ENCODE data around the gene VSTM5. TPM values are rescaled to one million over a fixed set of nuclear protein-coding genes. Genes with fewer than 3 reads are reported as not detected.

The VSTM5 gene
- total RNA-seq, 1 experiment from 2014 or later: not detected

GRCh38 chr11:93783362-93783761 lies 67.1 kb downstream of the VSTM5 start:
- Histone ChIP-seq H2BK5ac (ENCODE audit: insufficient read length, low read length) (no peak overlapping the region), H3K27ac (ENCODE audit: insufficient read length, low read depth, low read length) (no peak overlapping the region), H3K4me2 (ENCODE audit: insufficient read depth, insufficient read length, low read length) (peak overlapping the region; percentile 94), H2AK5ac (ENCODE audit: insufficient read length, low read length) (no peak overlapping the region), H3K56ac (ENCODE audit: insufficient read length, low read depth, low read length) (no peak overlapping the region), H3K4me1 (ENCODE audit: insufficient read depth, low read length) (no peaks in the 10 kb centered on the region), H3K9ac (ENCODE audit: extremely low read depth, insufficient read length, low read length) (peak overlapping the region; percentile 78), H4K5ac (ENCODE audit: insufficient read length, low read depth, low read length) (no peak overlapping the region), H3K79me2 (ENCODE audit: insufficient read depth, low read length) (peaks cover 21% of the 10 kb centered on the region; the same call in 1 of the 2 replicates), H3K18ac (ENCODE audit: insufficient read length, low read depth, low read length) (no peak overlapping the region), H2BK12ac (ENCODE audit: insufficient read length, low read depth, low read length) (no peak overlapping the region), H3K23ac (ENCODE audit: insufficient read length, low read depth, low read length) (no peak overlapping the region), H3K14ac (ENCODE audit: insufficient read depth, low read length) (no peak overlapping the region), H2BK20ac (ENCODE audit: low read depth, low read length, poor library complexity, severe bottlenecking) (no peak overlapping the region), H3K9me3 (ENCODE audit: control insufficient read depth, low read depth, low read length) (no peaks in the 10 kb centered on the region), H2BK120ac (ENCODE audit: low read depth, low read length, poor library complexity, severe bottlenecking) (no peak overlapping the region), H3K4ac (ENCODE audit: low read depth, low read length) (no peak overlapping the region), H3K27me3 (ENCODE audit: insufficient read depth, low read length) (no peaks in the 10 kb centered on the region), H2AFZ (ENCODE audit: low read length) (no peak overlapping the region), H3K79me1 (ENCODE audit: insufficient read depth, low read depth, low read length, poor library complexity, severe bottlenecking) (no peaks in the 10 kb centered on the region), H3T11ph (ENCODE audit: low read length) (no peak overlapping the region), H4K20me1 (ENCODE audit: control insufficient read depth, insufficient read depth, insufficient read length) (no peaks in the 10 kb centered on the region), H4K8ac (replicated peaks; ENCODE audit: insufficient read length, low read depth, low read length) (no peak overlapping the region), H3K23me2 (ENCODE audit: insufficient read length, low read depth, low read length, poor library complexity, severe bottlenecking) (peaks cover 14% of the 10 kb centered on the region), H4K91ac (ENCODE audit: insufficient read length, low read depth, low read length) (no peak overlapping the region), H2BK15ac (ENCODE audit: low read depth, low read length) (no peak overlapping the region)
- no peak for TF ChIP-seq CTCF (conservative IDR thresholded peaks at IDR 0.05)
- peaks cover 0 to 2% of the 10 kb centered on the region in 2 experiments; a peak in 1 of 5 replicates for H3K9me3 Mint-ChIP-seq
- peaks cover 23 to 38% (median 36%) of the 10 kb centered on the region in 3 experiments for H3K36me3 Mint-ChIP-seq (ENCODE audit: insufficient read depth in 1 of 3, low read depth in 3 of 3)
- peaks cover 16 to 29% of the 10 kb centered on the region in 2 experiments for H3K4me1 Mint-ChIP-seq
- no peak overlapping the region for H3K27ac Mint-ChIP-seq
- no CpG with 5 or more reads among the region's 7 CpGs for WGBS (ENCODE audit: extremely low coverage, insufficient read length, low lambda C conversion rate)
- H3K4me3 Mint-ChIP-seq: peak overlapping the region; percentile 91 to 98
- H3K27me3 Mint-ChIP-seq (ENCODE audit: low read depth): no peaks in the 10 kb centered on the region
- DNase-seq: no peak
